SK-N-SH (cell line): ENCODE measurements around the gene ATP8A2. TPM values are rescaled to one million over a fixed set of nuclear protein-coding genes. Genes with fewer than 3 reads are reported as not detected.

Source experiments
- CTCF ChIA-PET: fragments of 300-600, 350-600 bp; formaldehyde crosslinking; extraction: SDS; loops from one replicate; lab custom pipeline; 2021; lab: Yijun Ruan, JAX
- POLR2A ChIA-PET: fragments of 350-600 bp; sonication (Branson Sonifier 250); formaldehyde crosslinking; extraction: SDS; loops from one replicate; lab custom pipeline; 2020; ENCODE audit warnings: antibody characterized with exemption, inconsistent platforms; lab: Yijun Ruan, JAX
- DNase-seq: peaks from one replicate; pipeline ENCODE4 v3.0.0; 2012
- H2AFZ ChIP-seq: fragments of 200-600 bp; sonication (generic); 2 replicates; pipeline ENCODE4 v1.8.1; 2016; ENCODE audit warnings: antibody characterized with exemption, mild to moderate bottlenecking, low read depth
- H3F3A ChIP-seq: fragments of 200-600 bp; sonication (generic); replicated peaks from 2 replicates; pipeline ENCODE3; 2016; ENCODE audit warnings: antibody characterized with exemption, mild to moderate bottlenecking; ENCODE audit not compliant: insufficient read depth
- H3K27ac ChIP-seq, 2 experiments: fragments of 200-500 bp in 1 of 2; fragments of 200-600 bp in 1 of 2; sonication (Bioruptor generic) in 1 of 2; sonication (generic), shearing (Covaris generic) in 1 of 2; 2 replicates each; pipeline versions ENCODE4 v1.5.1 to v1.6.1; 2014 to 2016; ENCODE audit warnings: low read depth in 2 of 2, inconsistent platforms in 1 of 2, low read length in 1 of 2, mild to moderate bottlenecking in 1 of 2, mixed read lengths in 1 of 2
- H3K27me3 ChIP-seq: fragments of 200-600 bp; sonication (generic), shearing (Covaris generic); 2 replicates; pipeline ENCODE4 v1.6.1; 2016; ENCODE audit warnings: mixed run types; ENCODE audit not compliant: insufficient read depth
- H3K36me3 ChIP-seq, 2 experiments: fragments of 200-500 bp in 1 of 2; fragments of 200-600 bp in 1 of 2; sonication (Bioruptor generic) in 1 of 2; sonication (generic) in 1 of 2; replicated peaks in 1 of 2; 2 replicates each; pipeline versions ENCODE3 to v1.5.1; 2014 to 2016; ENCODE audit warnings: low read length in 1 of 2, mild to moderate bottlenecking in 1 of 2; ENCODE audit not compliant: insufficient read depth in 2 of 2, control insufficient read depth in 1 of 2
- H3K4me1 ChIP-seq, 2 experiments: fragments of 200-500 bp in 1 of 2; fragments of 200-600 bp in 1 of 2; sonication (Bioruptor generic) in 1 of 2; sonication (generic), shearing (Covaris generic) in 1 of 2; 2 replicates each; pipeline versions ENCODE4 v1.5.1 to v1.6.1; 2014 to 2016; ENCODE audit warnings: low read depth in 1 of 2, low read length in 1 of 2, mixed run types in 1 of 2; ENCODE audit not compliant: insufficient read depth in 2 of 2, control insufficient read depth in 1 of 2
- H3K4me2 ChIP-seq: fragments of 200-600 bp; sonication (generic), shearing (Covaris generic); 2 replicates; pipeline ENCODE4 v1.6.1; 2017; ENCODE audit warnings: mixed run types
- H3K4me3 ChIP-seq, 2 experiments: fragments of 200-500 bp in 1 of 2; fragments of 200-600 bp in 1 of 2; sonication (Bioruptor generic) in 1 of 2; sonication (generic), shearing (Covaris generic) in 1 of 2; 2 replicates each; pipeline versions ENCODE4 v1.5.1 to v1.8.1; 2014 to 2016; ENCODE audit warnings: low read depth in 2 of 2, inconsistent platforms in 1 of 2, low read length in 1 of 2, mild to moderate bottlenecking in 1 of 2, mixed read lengths in 1 of 2, moderate library complexity in 1 of 2
- H3K79me2 ChIP-seq: fragments of 200-600 bp; sonication (generic); 2 replicates; pipeline ENCODE4 v1.8.1; 2017; ENCODE audit warnings: mild to moderate bottlenecking; ENCODE audit not compliant: insufficient read depth
- H3K9ac ChIP-seq: fragments of 200-600 bp; sonication (generic); 2 replicates; pipeline ENCODE4 v1.6.1; 2017; ENCODE audit warnings: mixed run types
- H3K9me2 ChIP-seq: fragments of 200-600 bp; sonication (generic); 2 replicates; pipeline ENCODE4 v1.6.1; 2017; ENCODE audit warnings: mixed run types
- H3K9me3 ChIP-seq: fragments of 200-600 bp; sonication (generic); 2 replicates; pipeline ENCODE4 v1.6.1; 2017; ENCODE audit warnings: mixed run types, mild to moderate bottlenecking, moderate library complexity
- H4K20me1 ChIP-seq: fragments of 200-600 bp; sonication (generic); 2 replicates; pipeline ENCODE4 v1.6.1; 2017; ENCODE audit warnings: mild to moderate bottlenecking, mixed run types; ENCODE audit not compliant: insufficient read depth
- CHD2 ChIP-seq: fragments of 150-350 bp; IDR thresholded peaks from 2 replicates; pipeline ENCODE4 v1.6.1; 2018; ENCODE audit warnings: low read length; ENCODE audit not compliant: partially characterized antibody
- EZH2phosphoT487 ChIP-seq: fragments of 200-600 bp; sonication (generic); IDR thresholded peaks from 2 replicates; pipeline ENCODE4 v1.6.1; 2017; ENCODE audit warnings: low read depth, mixed run types, mild to moderate bottlenecking, antibody characterized with exemption, moderate library complexity, borderline replicate concordance
- FOSL2 ChIP-seq: IDR thresholded peaks from 2 replicates; pipeline ENCODE4 v1.4.0; 2012; ENCODE audit warnings: low read depth, mild to moderate bottlenecking, moderate library complexity, borderline replicate concordance
- JUND ChIP-seq: IDR thresholded peaks from 2 replicates; pipeline ENCODE4 v1.4.0; 2012
- NFIC ChIP-seq: IDR thresholded peaks from 2 replicates; pipeline ENCODE4 v1.4.0; 2012; ENCODE audit warnings: borderline replicate concordance
- NRF1 ChIP-seq: IDR thresholded peaks from 2 replicates; pipeline ENCODE4 v1.6.1; 2012; ENCODE audit warnings: low read depth, mild to moderate bottlenecking, low read length
- SIN3A ChIP-seq: IDR thresholded peaks from 2 replicates; pipeline ENCODE4 v1.6.1; 2012; ENCODE audit warnings: low read depth, mild to moderate bottlenecking, low read length, moderate library complexity, borderline replicate concordance
- TCF12 ChIP-seq: IDR thresholded peaks from 2 replicates; pipeline ENCODE4 v1.4.0; 2012
- YY1 ChIP-seq: IDR thresholded peaks from 2 replicates; pipeline ENCODE4 v1.4.0; 2012; ENCODE audit warnings: low read depth, mild to moderate bottlenecking
- WGBS: methylation state at CpG from one replicate; pipeline ENCODE4 v1.1.6; 2017; ENCODE audit warnings: low lambda C conversion rate; 5-methylcytosine and 5-hydroxymethylcytosine counted together
- polyA plus RNA-seq, 3 experiments: library from polyadenylated mRNA; depleted of rRNA; stranded (reverse); fragments of >200 nt; gene quantifications; 2 replicates each; pipeline ENCODE4 v1.2.3, GENCODE V29; 2012
- TF ChIP-seq, protein P1 (sequence below): IDR thresholded peaks from 2 replicates; pipeline ENCODE4 v1.4.0; 2012; ENCODE audit warnings: low read depth, borderline replicate concordance
- TF ChIP-seq, protein P2 (sequence below): IDR thresholded peaks from 2 replicates; pipeline ENCODE4 v1.4.0; 2012; ENCODE audit warnings: low read depth, borderline replicate concordance
- TF ChIP-seq, protein P3 (sequence below): IDR thresholded peaks from 2 replicates; pipeline ENCODE4; 2012
- TF ChIP-seq, protein P4 (sequence below): IDR thresholded peaks from 2 replicates; pipeline ENCODE4 v1.6.1; 2012; ENCODE audit warnings: mild to moderate bottlenecking, low read depth, low read length, moderate library complexity
- TF ChIP-seq, protein P5 (sequence below): fragments of 200-600 bp; sonication (generic); IDR thresholded peaks from 2 replicates; pipeline ENCODE4 v1.6.1; 2017; ENCODE audit warnings: antibody characterized with exemption, mild to moderate bottlenecking, moderate library complexity

Gene ATP8A2
- polyA plus RNA-seq, 1 of the 3 experiments (the other 2 are of a cell fraction), result 0.02 TPM

DNA sequence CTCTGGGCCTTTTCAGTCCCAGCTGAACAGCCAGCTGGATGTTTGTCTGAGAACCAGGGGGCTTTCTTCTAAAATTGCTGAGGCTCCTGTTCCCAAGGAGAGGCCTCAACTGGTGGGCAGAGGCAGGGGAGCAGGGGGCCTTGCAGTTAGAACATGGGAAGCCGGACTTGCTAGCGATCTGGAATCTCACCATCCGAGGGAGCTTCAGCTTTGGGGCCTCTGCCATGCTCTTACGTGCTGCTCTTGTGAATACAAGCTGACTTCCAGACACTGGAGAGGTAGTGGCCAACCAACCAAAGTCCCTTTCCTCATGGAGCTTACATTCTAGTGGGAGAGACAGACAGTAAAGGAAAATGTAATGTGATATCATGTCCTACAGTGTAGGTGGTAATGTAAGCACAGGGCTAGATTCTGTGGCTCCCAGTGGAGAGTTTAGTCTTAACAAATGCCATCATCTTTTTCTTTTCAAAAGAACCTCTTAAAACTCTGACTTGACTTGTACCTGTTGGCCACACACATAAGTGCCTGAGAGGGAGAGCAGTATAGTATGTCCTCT, 657.9 kb downstream of the ATP8A2 start:
- Histone ChIP-seq H3F3A (no peaks in the 10 kb centered on the region), H3K36me3 (no peaks in the 10 kb centered on the region), H3K4me1 (no peaks in the 10 kb centered on the region), H3K9ac (no peak overlapping the region), H3K79me2 (no peaks in the 10 kb centered on the region), H3K27ac (no peak overlapping the region), H3K9me3 (no peaks in the 10 kb centered on the region), H3K9me2 (no peaks in the 10 kb centered on the region), H2AFZ (no peak overlapping the region), H3K4me2 (no peak overlapping the region), H4K20me1 (no peaks in the 10 kb centered on the region), H3K27me3 (no peaks in the 10 kb centered on the region), H3K4me3 (no peak overlapping the region)
- no peak for DNase-seq
- POLR2A ChIA-PET, result no interaction called here
- TF ChIP-seq, protein P1, sequence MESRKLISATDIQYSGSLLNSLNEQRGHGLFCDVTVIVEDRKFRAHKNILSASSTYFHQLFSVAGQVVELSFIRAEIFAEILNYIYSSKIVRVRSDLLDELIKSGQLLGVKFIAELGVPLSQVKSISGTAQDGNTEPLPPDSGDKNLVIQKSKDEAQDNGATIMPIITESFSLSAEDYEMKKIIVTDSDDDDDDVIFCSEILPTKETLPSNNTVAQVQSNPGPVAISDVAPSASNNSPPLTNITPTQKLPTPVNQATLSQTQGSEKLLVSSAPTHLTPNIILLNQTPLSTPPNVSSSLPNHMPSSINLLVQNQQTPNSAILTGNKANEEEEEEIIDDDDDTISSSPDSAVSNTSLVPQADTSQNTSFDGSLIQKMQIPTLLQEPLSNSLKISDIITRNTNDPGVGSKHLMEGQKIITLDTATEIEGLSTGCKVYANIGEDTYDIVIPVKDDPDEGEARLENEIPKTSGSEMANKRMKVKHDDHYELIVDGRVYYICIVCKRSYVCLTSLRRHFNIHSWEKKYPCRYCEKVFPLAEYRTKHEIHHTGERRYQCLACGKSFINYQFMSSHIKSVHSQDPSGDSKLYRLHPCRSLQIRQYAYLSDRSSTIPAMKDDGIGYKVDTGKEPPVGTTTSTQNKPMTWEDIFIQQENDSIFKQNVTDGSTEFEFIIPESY, result no peak
- TF ChIP-seq NRF1 (no peak), YY1 (no peak), CHD2 (no peak), FOSL2 (no peak), JUND (no peak), SIN3A (no peak), TCF12 (no peak), NFIC (no peak), EZH2phosphoT487 (no peak)
- TF ChIP-seq, protein P2, sequence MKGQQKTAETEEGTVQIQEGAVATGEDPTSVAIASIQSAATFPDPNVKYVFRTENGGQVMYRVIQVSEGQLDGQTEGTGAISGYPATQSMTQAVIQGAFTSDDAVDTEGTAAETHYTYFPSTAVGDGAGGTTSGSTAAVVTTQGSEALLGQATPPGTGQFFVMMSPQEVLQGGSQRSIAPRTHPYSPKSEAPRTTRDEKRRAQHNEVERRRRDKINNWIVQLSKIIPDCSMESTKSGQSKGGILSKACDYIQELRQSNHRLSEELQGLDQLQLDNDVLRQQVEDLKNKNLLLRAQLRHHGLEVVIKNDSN, result no peak
- TF ChIP-seq, protein P3, sequence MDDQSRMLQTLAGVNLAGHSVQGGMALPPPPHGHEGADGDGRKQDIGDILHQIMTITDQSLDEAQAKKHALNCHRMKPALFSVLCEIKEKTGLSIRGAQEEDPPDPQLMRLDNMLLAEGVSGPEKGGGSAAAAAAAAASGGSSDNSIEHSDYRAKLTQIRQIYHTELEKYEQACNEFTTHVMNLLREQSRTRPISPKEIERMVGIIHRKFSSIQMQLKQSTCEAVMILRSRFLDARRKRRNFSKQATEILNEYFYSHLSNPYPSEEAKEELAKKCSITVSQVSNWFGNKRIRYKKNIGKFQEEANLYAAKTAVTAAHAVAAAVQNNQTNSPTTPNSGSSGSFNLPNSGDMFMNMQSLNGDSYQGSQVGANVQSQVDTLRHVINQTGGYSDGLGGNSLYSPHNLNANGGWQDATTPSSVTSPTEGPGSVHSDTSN, result no peak
- TF ChIP-seq, protein P4, sequence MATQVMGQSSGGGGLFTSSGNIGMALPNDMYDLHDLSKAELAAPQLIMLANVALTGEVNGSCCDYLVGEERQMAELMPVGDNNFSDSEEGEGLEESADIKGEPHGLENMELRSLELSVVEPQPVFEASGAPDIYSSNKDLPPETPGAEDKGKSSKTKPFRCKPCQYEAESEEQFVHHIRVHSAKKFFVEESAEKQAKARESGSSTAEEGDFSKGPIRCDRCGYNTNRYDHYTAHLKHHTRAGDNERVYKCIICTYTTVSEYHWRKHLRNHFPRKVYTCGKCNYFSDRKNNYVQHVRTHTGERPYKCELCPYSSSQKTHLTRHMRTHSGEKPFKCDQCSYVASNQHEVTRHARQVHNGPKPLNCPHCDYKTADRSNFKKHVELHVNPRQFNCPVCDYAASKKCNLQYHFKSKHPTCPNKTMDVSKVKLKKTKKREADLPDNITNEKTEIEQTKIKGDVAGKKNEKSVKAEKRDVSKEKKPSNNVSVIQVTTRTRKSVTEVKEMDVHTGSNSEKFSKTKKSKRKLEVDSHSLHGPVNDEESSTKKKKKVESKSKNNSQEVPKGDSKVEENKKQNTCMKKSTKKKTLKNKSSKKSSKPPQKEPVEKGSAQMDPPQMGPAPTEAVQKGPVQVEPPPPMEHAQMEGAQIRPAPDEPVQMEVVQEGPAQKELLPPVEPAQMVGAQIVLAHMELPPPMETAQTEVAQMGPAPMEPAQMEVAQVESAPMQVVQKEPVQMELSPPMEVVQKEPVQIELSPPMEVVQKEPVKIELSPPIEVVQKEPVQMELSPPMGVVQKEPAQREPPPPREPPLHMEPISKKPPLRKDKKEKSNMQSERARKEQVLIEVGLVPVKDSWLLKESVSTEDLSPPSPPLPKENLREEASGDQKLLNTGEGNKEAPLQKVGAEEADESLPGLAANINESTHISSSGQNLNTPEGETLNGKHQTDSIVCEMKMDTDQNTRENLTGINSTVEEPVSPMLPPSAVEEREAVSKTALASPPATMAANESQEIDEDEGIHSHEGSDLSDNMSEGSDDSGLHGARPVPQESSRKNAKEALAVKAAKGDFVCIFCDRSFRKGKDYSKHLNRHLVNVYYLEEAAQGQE, result no peak
- TF ChIP-seq, protein P5, sequence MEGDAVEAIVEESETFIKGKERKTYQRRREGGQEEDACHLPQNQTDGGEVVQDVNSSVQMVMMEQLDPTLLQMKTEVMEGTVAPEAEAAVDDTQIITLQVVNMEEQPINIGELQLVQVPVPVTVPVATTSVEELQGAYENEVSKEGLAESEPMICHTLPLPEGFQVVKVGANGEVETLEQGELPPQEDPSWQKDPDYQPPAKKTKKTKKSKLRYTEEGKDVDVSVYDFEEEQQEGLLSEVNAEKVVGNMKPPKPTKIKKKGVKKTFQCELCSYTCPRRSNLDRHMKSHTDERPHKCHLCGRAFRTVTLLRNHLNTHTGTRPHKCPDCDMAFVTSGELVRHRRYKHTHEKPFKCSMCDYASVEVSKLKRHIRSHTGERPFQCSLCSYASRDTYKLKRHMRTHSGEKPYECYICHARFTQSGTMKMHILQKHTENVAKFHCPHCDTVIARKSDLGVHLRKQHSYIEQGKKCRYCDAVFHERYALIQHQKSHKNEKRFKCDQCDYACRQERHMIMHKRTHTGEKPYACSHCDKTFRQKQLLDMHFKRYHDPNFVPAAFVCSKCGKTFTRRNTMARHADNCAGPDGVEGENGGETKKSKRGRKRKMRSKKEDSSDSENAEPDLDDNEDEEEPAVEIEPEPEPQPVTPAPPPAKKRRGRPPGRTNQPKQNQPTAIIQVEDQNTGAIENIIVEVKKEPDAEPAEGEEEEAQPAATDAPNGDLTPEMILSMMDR, result no peak
- CTCF ChIA-PET, result interaction anchor here (0.8 to 1.4 kb wide), 2 partner anchors 8 to 12 kb away, joined by 3 read pairs; no protein-coding TSS in a partner anchor
- 13% methylated on average over 3 of the region's 4 CpGs for WGBS
